Suprapubic skin (tissue), 2 donors: ENCODE results near the gene NPPB.

Experiments
- EP300 ChIP-seq: sonication (generic); formaldehyde crosslinking; IDR thresholded peaks from one replicate; pipeline ENCODE4 v1.6.1; 2017; ENCODE audit warnings: antibody characterized with exemption
- POLR2A ChIP-seq, 2 donors: fragments of 450-650 bp; IDR thresholded peaks; one replicate each; pipeline ENCODE4 v1.6.1; 2017; ENCODE audit warnings: antibody characterized with exemption in 2 of 2, mild to moderate bottlenecking in 2 of 2, moderate library complexity in 2 of 2

- TF ChIP-seq POLR2A (IDR thresholded peaks at IDR 0.05) = no peak
- TF ChIP-seq EP300 = no peak
Observed at GRCh38 chr1:11825131-11825530, 33.6 kb downstream of the NPPB start.
